BLaER1 treated with 17β-estradiol and CSF1 and Interleukin-3, amounts not matched to agents 10 nM and 100 nM (cell line): ENCODE data around the gene BANP.

Experiments used
- H3K27ac ChIP-seq, 11 experiments: shearing (Covaris generic); formaldehyde crosslinking; 2 replicates each; pipeline ENCODE4 v1.8.1; 2022
- H3K27me3 ChIP-seq, 11 experiments: shearing (Covaris generic); formaldehyde crosslinking; 2 replicates each; pipeline ENCODE4 v1.8.1; 2022
- H3K36me3 ChIP-seq, 11 experiments: shearing (Covaris generic); formaldehyde crosslinking; 2 replicates each; pipeline ENCODE4 v1.8.1; 2022
- H3K4me1 ChIP-seq, 10 experiments: shearing (Covaris generic); formaldehyde crosslinking; 2 replicates each; pipeline ENCODE4 v1.8.1; 2022
- H3K4me2 ChIP-seq, 11 experiments: shearing (Covaris generic); formaldehyde crosslinking; 2 replicates each; pipeline ENCODE4 v1.8.1; 2022
- H3K4me3 ChIP-seq, 10 experiments: shearing (Covaris generic); formaldehyde crosslinking; 2 replicates each; pipeline ENCODE4 v1.8.1; 2022
- H3K9ac ChIP-seq, 11 experiments: shearing (Covaris generic); formaldehyde crosslinking; 2 replicates each; pipeline ENCODE4 v1.8.1; 2022
- H3K9me3 ChIP-seq, 11 experiments: shearing (Covaris generic); formaldehyde crosslinking; replicated peaks in 1 of 11; 2 replicates each; pipeline ENCODE4 v1.8.1; 2022
- H4K20me1 ChIP-seq, 11 experiments: shearing (Covaris generic); formaldehyde crosslinking; 2 replicates each; pipeline ENCODE4 v1.8.1; 2022
- Cebpa-rat ChIP-seq, 11 experiments: shearing (Covaris generic); IDR thresholded peaks; 2 replicates each; pipeline ENCODE4 v1.8.1; 2022

Gene BANP

GRCh38 chr16:88056212-88056611 lies 105.0 kb downstream of the BANP start:
- Histone ChIP-seq H3K9me3 (peaks cover 0 to 16% (median 8%) of the 10 kb centered on the region in 11 experiments; a peak in 8 of 22 replicates), H3K27ac (peak overlapping the region in 6 of 11 experiments; percentile 2 to 41 (median 15); a peak in 6 of 22 replicates)

DNA sequence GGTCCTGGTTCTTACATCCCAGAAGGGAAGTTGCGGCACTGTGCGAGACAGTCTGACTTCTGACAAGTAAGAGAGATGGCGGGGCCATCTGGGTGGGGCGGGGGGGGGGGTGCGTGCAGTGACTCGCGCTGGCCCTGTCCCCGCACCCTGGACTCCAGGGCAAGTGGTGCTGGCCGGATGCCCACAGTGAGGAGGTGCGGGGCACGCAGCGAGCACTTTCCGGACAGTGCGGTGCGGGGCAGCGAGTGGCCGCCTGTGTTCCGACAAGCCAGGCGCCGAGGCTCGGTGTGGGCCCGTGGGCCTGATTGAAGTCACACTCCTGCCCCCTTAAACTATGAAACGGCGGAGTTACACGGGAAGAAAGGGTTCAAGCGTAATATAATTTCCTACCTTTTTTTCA lies 106.4 kb downstream of the BANP start:
- Histone ChIP-seq H3K9ac (no peak overlapping the region), H3K4me1 (peaks cover 0 to 12% (median 4%) of the 10 kb centered on the region in 10 experiments; a peak in 10 of 20 replicates), H3K4me2 (no peak overlapping the region), H3K9me3 (peaks cover 0 to 5% (median 2%) of the 10 kb centered on the region in 11 experiments; a peak in 8 of 22 replicates), H4K20me1 (peaks cover 0 to 8% (median 0%) of the 10 kb centered on the region in 11 experiments; a peak in 2 of 22 replicates), H3K27ac (peak overlapping the region in 4 of 11 experiments; percentile 28 to 36 (median 36); a peak in 4 of 22 replicates), H3K36me3 (peaks cover 21 to 60% (median 42%) of the 10 kb centered on the region in 11 experiments), H3K27me3 (no peaks in the 10 kb centered on the region), H3K4me3 (no peak overlapping the region)
- no peak for TF ChIP-seq Cebpa-rat (IDR thresholded peaks at IDR 0.05)

More at GRCh38 chr16:88056212-88056611, 105.0 kb downstream of the BANP start:
- Histone ChIP-seq H3K27me3 (no peaks in the 10 kb centered on the region), H3K4me3 (no peak overlapping the region), H3K36me3 (peaks cover 31 to 62% (median 46%) of the 10 kb centered on the region in 11 experiments), H4K20me1 (peaks cover 0 to 3% (median 0%) of the 10 kb centered on the region in 11 experiments; a peak in 1 of 22 replicates), H3K9ac (no peak overlapping the region), H3K4me1 (no peaks in the 10 kb centered on the region), H3K4me2 (no peak overlapping the region)
- TF ChIP-seq Cebpa-rat (IDR thresholded peaks at IDR 0.05) = no peak

GRCh38 chr16:88058136-88058535 lies 106.9 kb downstream of the BANP start:
- H3K4me2 ChIP-seq = no peak overlapping the region
- H4K20me1 ChIP-seq = peaks cover 0 to 9% (median 0%) of the 10 kb centered on the region in 11 experiments; a peak in 2 of 22 replicates
- no peak overlapping the region for H3K4me3 ChIP-seq
- peaks cover 0 to 17% (median 9%) of the 10 kb centered on the region in 10 experiments; a peak in 14 of 20 replicates for H3K4me1 ChIP-seq
- H3K9me3 ChIP-seq = peaks cover 0 to under 1% (median 0%) of the 10 kb centered on the region in 11 experiments; a peak in 2 of 22 replicates
- peak overlapping the region in 7 of 11 experiments; percentile 0 to 49 (median 35); a peak in 6 of 22 replicates for H3K27ac ChIP-seq
- peak overlapping the region in 1 of 11 experiments; percentile 18; a peak in 1 of 22 replicates for H3K9ac ChIP-seq
- no peak for TF ChIP-seq Cebpa-rat (IDR thresholded peaks at IDR 0.05)
- no peaks in the 10 kb centered on the region for H3K27me3 ChIP-seq
- peaks cover 18 to 60% (median 42%) of the 10 kb centered on the region in 11 experiments for H3K36me3 ChIP-seq

DNA sequence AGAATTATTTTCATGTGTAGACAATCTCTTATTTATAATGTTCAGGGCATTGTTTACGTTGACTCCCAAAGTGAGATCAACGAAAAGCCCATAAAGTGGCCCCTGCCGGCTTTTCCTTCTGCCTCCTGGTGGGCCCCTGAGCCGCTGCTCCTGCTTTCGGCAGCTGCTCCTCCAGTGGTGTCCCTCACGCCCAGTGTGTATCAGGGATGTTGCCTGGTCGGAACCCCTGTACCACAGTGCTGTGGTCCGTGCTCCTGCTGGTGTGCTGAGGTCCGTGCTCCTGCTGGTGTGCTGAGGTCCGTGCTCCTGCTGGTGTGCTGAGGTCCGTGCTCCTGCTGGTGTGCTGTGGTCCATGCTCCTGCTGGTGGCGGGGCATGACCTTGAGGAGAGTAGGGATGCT lies 107.6 kb downstream of the BANP start:
- no peak overlapping the region for H3K4me3 ChIP-seq
- no peaks in the 10 kb centered on the region for H3K27me3 ChIP-seq
- H3K4me2 ChIP-seq = no peak overlapping the region
- H3K9ac ChIP-seq = no peak overlapping the region; a peak in 1 of 22 replicates
- peaks cover 18 to 62% (median 43%) of the 10 kb centered on the region in 11 experiments for H3K36me3 ChIP-seq
- peaks cover 0 to 24% (median 16%) of the 10 kb centered on the region in 10 experiments; a peak in 18 of 20 replicates for H3K4me1 ChIP-seq
- no peaks in the 10 kb centered on the region for H3K9me3 ChIP-seq
- H3K27ac ChIP-seq = peak overlapping the region in 3 of 11 experiments; percentile 28 to 36 (median 35); a peak in 3 of 22 replicates
- H4K20me1 ChIP-seq = peaks cover 0 to 9% (median 0%) of the 10 kb centered on the region in 11 experiments; a peak in 2 of 22 replicates
- no peak for TF ChIP-seq Cebpa-rat (IDR thresholded peaks at IDR 0.05)

DNA sequence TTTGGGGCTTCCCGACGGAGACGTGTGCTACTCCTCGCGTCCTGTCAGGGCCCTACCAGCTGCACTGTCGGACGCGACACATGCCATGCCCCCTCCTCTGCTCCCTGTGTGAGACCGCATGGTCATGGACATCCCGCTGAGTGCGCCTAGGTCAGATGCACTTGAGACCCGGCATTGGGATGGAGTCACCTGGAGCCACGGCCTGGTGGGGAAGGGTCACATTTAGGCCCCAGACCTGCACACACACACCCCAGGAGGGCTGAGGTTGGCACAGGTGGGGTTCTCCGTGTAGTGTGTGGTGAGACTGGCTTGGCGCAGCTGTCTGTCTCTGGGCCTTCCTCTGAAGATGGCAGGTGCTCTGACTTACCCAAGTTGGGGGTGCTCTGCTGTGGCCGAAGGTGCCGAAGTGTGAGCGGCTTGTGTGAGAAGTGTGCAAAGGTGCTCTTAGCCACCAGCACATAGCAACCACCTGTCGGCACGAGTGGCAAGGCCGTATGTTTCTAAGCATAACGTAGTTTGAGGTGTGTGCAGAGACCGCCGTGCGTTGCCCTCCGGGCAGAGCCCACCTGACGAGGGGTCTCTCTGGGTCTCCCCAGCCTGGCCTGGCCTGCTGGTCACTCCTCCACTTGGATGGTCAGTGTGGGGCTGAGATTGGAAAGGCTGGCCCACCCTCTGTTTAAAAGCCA lies 108.6 kb downstream of the BANP start:
- Histone ChIP-seq H3K9me3 (no peaks in the 10 kb centered on the region), H3K36me3 (peaks cover 18 to 72% (median 43%) of the 10 kb centered on the region in 11 experiments), H4K20me1 (peaks cover 0 to 18% (median 0%) of the 10 kb centered on the region in 11 experiments; a peak in 3 of 22 replicates), H3K27me3 (peaks cover 0 to 4% (median 0%) of the 10 kb centered on the region in 11 experiments; a peak in 1 of 22 replicates), H3K4me1 (peaks cover 0 to 34% (median 26%) of the 10 kb centered on the region in 10 experiments; a peak in 18 of 20 replicates), H3K9ac (no peak overlapping the region), H3K27ac (no peak overlapping the region), H3K4me3 (no peak overlapping the region), H3K4me2 (no peak overlapping the region)
- no peak for TF ChIP-seq Cebpa-rat (IDR thresholded peaks at IDR 0.05)

- TF ChIP-seq Cebpa-rat (IDR thresholded peaks at IDR 0.05) = no peak
- no peaks in the 10 kb centered on the region for H3K9me3 ChIP-seq
- H3K27ac ChIP-seq = peak overlapping the region in 3 of 11 experiments; percentile 6 to 35 (median 16); a peak in 2 of 22 replicates
- H3K4me3 ChIP-seq = no peak overlapping the region
- H3K4me1 ChIP-seq = peaks cover 3 to 42% (median 35%) of the 10 kb centered on the region in 10 experiments
- no peak overlapping the region for H3K4me2 ChIP-seq
- H3K9ac ChIP-seq = peak overlapping the region in 1 of 11 experiments; percentile 21; a peak in 1 of 22 replicates
- peaks cover 0 to 24% (median 0%) of the 10 kb centered on the region in 11 experiments; a peak in 5 of 22 replicates for H4K20me1 ChIP-seq
- H3K27me3 ChIP-seq = peaks cover 0 to 7% (median 0%) of the 10 kb centered on the region in 11 experiments; a peak in 2 of 22 replicates
- H3K36me3 ChIP-seq = peaks cover 18 to 71% (median 41%) of the 10 kb centered on the region in 11 experiments
These were observed 109.4 kb downstream of the BANP start for GRCh38 chr16:88060524-88061219.

GRCh38 chr16:88061346-88062110 lies 110.3 kb downstream of the BANP start:
- H3K4me2 ChIP-seq = peak overlapping the region in 2 of 11 experiments; percentile 38 to 98; a peak in 1 of 22 replicates
- peaks cover 0 to 7% (median 0%) of the 10 kb centered on the region in 11 experiments; a peak in 3 of 22 replicates for H3K27me3 ChIP-seq
- H3K36me3 ChIP-seq = peaks cover 18 to 71% (median 41%) of the 10 kb centered on the region in 11 experiments
- no peak overlapping the region for H3K4me3 ChIP-seq
- peak overlapping the region in 1 of 11 experiments; percentile 21; a peak in 1 of 22 replicates for H3K9ac ChIP-seq
- peaks cover 0 to 28% (median 0%) of the 10 kb centered on the region in 11 experiments; a peak in 5 of 22 replicates for H4K20me1 ChIP-seq
- H3K9me3 ChIP-seq = no peaks in the 10 kb centered on the region
- H3K27ac ChIP-seq = peak overlapping the region in 4 of 11 experiments; percentile 6 to 83 (median 30); a peak in 4 of 22 replicates
- H3K4me1 ChIP-seq = peaks cover 11 to 51% (median 43%) of the 10 kb centered on the region in 10 experiments
- TF ChIP-seq Cebpa-rat (IDR thresholded peaks at IDR 0.05) = no peak
